ENCODE measurements around the gene MCC. TPM values are rescaled to one million over a fixed set of nuclear protein-coding genes. Genes with fewer than 3 reads are reported as not detected.

MCC gene
- total RNA-seq, 1 donor from 2014 or later = 18.9 TPM

DNA sequence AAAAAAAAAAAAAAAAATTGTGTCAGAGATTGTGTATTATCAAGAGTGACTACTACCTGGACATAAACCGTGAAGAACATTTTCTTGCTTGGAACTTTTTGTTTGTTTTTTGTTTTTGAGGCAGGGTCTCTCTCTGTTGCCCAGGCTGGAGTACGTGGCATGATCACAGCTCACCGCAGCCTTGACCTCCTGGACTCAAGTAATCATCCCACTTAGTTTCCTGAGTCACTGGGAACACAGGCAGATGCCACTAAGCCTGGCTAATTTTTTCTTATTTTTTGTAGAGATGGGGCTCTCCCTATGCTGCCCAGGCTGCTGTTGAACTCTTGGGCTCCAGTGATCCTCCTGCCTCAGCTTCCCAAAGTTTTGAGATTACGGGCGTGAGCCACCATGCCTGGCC is 485.8 kb downstream of the MCC start:
- H3K36me3 Mint-ChIP-seq (ENCODE audit: insufficient read depth) = peaks cover 15% of the 10 kb centered on the region
- peaks cover 5% of the 10 kb centered on the region for H3K4me1 Mint-ChIP-seq (ENCODE audit: low read depth)
- no peak overlapping the region for H3K4me3 Mint-ChIP-seq (ENCODE audit: low read depth)
- no peaks in the 10 kb centered on the region for H3K27me3 Mint-ChIP-seq
- DNase-seq (ENCODE audit: low spot score, unreplicated experiment) = no peak
- no peak overlapping the region for H3K27ac Mint-ChIP-seq
- H3K9me3 Mint-ChIP-seq (ENCODE audit: low read depth) = no peaks in the 10 kb centered on the region
- TF ChIP-seq CTCF (IDR thresholded peaks at IDR 0.05; ENCODE audit: unreplicated experiment) = no peak

DNA sequence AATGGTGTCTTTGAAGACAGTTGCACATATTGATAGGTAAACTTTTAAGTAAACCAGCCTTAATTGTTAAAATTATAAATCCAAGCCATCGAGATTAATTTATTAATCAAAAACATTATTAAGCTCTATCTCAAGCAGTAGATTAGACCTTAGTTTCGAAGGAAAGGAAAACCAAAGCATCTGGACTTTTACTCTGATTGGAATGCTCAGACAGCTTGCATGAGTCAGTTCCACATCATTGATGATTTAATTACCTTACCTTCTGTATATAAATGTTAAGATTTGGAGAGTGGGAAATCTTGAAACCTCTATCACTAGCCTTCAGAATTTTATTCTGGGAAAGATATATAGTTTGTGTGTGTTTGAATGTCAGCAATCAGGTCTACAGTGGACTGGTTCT is 487.8 kb downstream of the MCC start:
- no peak for TF ChIP-seq CTCF (IDR thresholded peaks at IDR 0.05; ENCODE audit: unreplicated experiment)
- Mint-ChIP-seq H3K27ac (no peak overlapping the region), H3K4me1 (ENCODE audit: low read depth) (peaks cover 5% of the 10 kb centered on the region), H3K27me3 (no peaks in the 10 kb centered on the region), H3K9me3 (ENCODE audit: low read depth) (no peaks in the 10 kb centered on the region), H3K36me3 (ENCODE audit: insufficient read depth) (peaks cover 15% of the 10 kb centered on the region), H3K4me3 (ENCODE audit: low read depth) (no peak overlapping the region)
- no peak for DNase-seq (ENCODE audit: low spot score, unreplicated experiment)

- H3K9me3 Mint-ChIP-seq (ENCODE audit: low read depth) = no peaks in the 10 kb centered on the region
- peaks cover 5% of the 10 kb centered on the region for H3K4me1 Mint-ChIP-seq (ENCODE audit: low read depth)
Measured at GRCh38 chr5:112998296-112998695, 490.0 kb downstream of the MCC start.

GRCh38 chr5:112996830-112997374 is 491.4 kb downstream of the MCC start:
- Mint-ChIP-seq H3K27ac (no peak overlapping the region), H3K9me3 (ENCODE audit: low read depth) (no peaks in the 10 kb centered on the region), H3K4me3 (ENCODE audit: low read depth) (no peak overlapping the region), H3K27me3 (no peaks in the 10 kb centered on the region), H3K4me1 (ENCODE audit: low read depth) (peaks cover 5% of the 10 kb centered on the region), H3K36me3 (ENCODE audit: insufficient read depth) (peaks cover 10% of the 10 kb centered on the region)
- DNase-seq (ENCODE audit: low spot score, unreplicated experiment) = no peak
- no peak for TF ChIP-seq CTCF (IDR thresholded peaks at IDR 0.05; ENCODE audit: unreplicated experiment)

More at GRCh38 chr5:112998296-112998695, 490.0 kb downstream of the MCC start:
- TF ChIP-seq CTCF (IDR thresholded peaks at IDR 0.05; ENCODE audit: unreplicated experiment) = no peak
- no peak for DNase-seq (ENCODE audit: low spot score, unreplicated experiment)
- H3K4me3 Mint-ChIP-seq (ENCODE audit: low read depth) = no peak overlapping the region
- H3K36me3 Mint-ChIP-seq (ENCODE audit: insufficient read depth) = peaks cover 12% of the 10 kb centered on the region
- no peak overlapping the region for H3K27ac Mint-ChIP-seq
- H3K27me3 Mint-ChIP-seq = no peaks in the 10 kb centered on the region

DNA sequence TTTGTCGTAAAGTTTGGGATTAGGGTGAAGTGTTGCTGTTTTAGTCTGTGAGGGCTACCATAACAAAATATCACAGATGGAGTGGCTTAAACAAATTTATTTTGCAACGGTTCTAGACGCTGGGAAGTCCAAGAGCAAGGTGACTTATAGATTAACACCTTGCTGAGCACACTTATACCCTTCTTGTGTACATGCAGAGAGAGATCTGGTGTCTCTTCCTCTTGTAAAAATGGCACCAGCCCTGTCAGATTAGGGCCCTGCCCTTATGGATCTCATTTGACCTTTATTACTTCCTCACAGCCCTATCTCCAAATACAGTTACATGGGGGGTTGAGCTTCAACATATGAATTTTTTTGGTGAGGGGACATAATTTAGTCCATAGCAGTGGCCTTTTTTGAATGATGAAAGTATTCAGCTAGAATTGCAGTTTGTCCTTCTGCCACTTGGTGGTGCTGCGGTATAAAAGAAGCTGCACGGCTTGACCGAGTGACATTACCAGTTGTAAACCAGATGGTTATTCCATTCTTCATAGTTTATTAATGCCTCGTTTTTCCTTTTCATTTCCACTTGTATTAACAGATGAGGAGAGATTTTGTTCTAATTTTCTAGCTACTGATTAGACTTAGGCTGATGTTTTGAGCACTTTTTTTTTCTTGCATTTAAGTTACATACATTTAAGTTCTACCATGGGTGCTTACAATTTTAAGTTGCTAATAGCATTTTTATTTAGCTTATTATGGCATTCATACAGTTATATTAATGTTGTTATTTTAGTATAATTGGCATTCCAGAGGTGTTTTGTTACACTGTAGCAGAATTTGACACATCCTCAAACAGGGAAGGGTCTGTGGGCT is 492.3 kb downstream of the MCC start:
- Mint-ChIP-seq H3K27ac (no peak overlapping the region), H3K4me1 (ENCODE audit: low read depth) (peaks cover 5% of the 10 kb centered on the region), H3K9me3 (ENCODE audit: low read depth) (no peaks in the 10 kb centered on the region), H3K36me3 (ENCODE audit: insufficient read depth) (peaks cover 4% of the 10 kb centered on the region), H3K4me3 (ENCODE audit: low read depth) (no peak overlapping the region), H3K27me3 (no peaks in the 10 kb centered on the region)
- peak; percentile 88 for TF ChIP-seq CTCF (IDR thresholded peaks at IDR 0.05; ENCODE audit: unreplicated experiment)
- peak; percentile 53 for DNase-seq (ENCODE audit: low spot score, unreplicated experiment)

All from progenitor cell of endocrine pancreas (in vitro differentiated cells).